HepG2 (cell line): Measurements from ENCODE around the gene PPHLN1. TPM values are rescaled to one million over a fixed set of nuclear protein-coding genes. Genes with fewer than 3 reads are reported as not detected.
A peak's percentile ranks its signal among the peaks of the same experiment; 100 is the strongest.
"Not testable (repeated sequence)": the region's sequence is repeated elsewhere in the genome, so short reads cannot be mapped to it uniquely, and the experiment has no call there.

ENCODE experiments used
- ATAC-seq: fragments of 200-7000 bp; cut with Tn5 transposase; 3 replicates; pipeline ENCODE4 v1.9.1; 2020; ENCODE audit warnings: mild to moderate bottlenecking, moderate library complexity
- BruUV-seq: library from RNA; stranded (reverse); fragments of 400-500 nt; replicated peaks from 2 replicates; lab custom pipeline; 2021; lab: Mats Ljungman, UMichigan
- CTCF ChIA-PET: fragments of 300-600 bp; formaldehyde crosslinking; extraction: SDS; loops from one replicate; lab custom pipeline; 2021; ENCODE audit warnings: low total read pairs, inconsistent platforms, low intra/inter-chr PET ratio; lab: Yijun Ruan, JAX
- POLR2A ChIA-PET: fragments of 350-600 bp; sonication (Branson Sonifier 250); formaldehyde crosslinking; loops from one replicate; lab custom pipeline; 2020; ENCODE audit warnings: antibody characterized with exemption, inconsistent platforms; lab: Yijun Ruan, JAX
- DNase-seq: peaks from one replicate; pipeline ENCODE4 v3.0.0-alpha.2; 2015; ENCODE audit warnings: low spot score
- FAIRE-seq: peaks from 3 replicates; lab custom pipeline; 2011; peaks lifted over from hg19 to GRCh38; lab: Jason Lieb, UNC
- H2AFZ ChIP-seq: one replicate; pipeline ENCODE4 v1.6.1; 2011; ENCODE audit warnings: low read length, inconsistent platforms
- H3K27ac ChIP-seq: fragments of 300-600 bp; 3 replicates; pipeline ENCODE4 v1.8.0; 2011; ENCODE audit warnings: mixed run types, mild to moderate bottlenecking, mixed read lengths, low read length, inconsistent platforms; ENCODE audit not compliant: insufficient read depth; ENCODE audit errors: extremely low read length
- H3K27me3 ChIP-seq, 2 experiments: fragments of 200-600 bp in 1 of 2; 2 replicates in 1 of 2; 3 replicates in 1 of 2; pipeline versions ENCODE4 v1.6.0 to v1.8.0; 2011; ENCODE audit warnings: low read length in 2 of 2, mild to moderate bottlenecking in 2 of 2, moderate library complexity in 2 of 2, inconsistent platforms in 1 of 2; ENCODE audit not compliant: insufficient read depth in 2 of 2, control insufficient read depth in 1 of 2
- H3K36me3 ChIP-seq, 2 experiments: fragments of 200-600 bp in 1 of 2; replicated peaks in 1 of 2; 2 replicates in 1 of 2; 3 replicates in 1 of 2; pipeline versions ENCODE4 v1.5.1 to v1.8.0; 2011; ENCODE audit warnings: low read length in 2 of 2, inconsistent platforms in 1 of 2; ENCODE audit not compliant: insufficient read depth in 2 of 2, control insufficient read depth in 1 of 2
- H3K4me1 ChIP-seq: 2 replicates; pipeline ENCODE4 v1.5.1; 2012; ENCODE audit warnings: low read length, inconsistent platforms; ENCODE audit not compliant: insufficient read depth
- H3K4me2 ChIP-seq: 2 replicates; pipeline ENCODE4 v1.6.0; 2011; ENCODE audit warnings: low read depth, low read length, inconsistent platforms
- H3K4me3 ChIP-seq, 3 experiments: fragments of 200-600 bp in 1 of 3; sonication (generic), shearing (Covaris generic) in 1 of 3; replicated peaks in 1 of 3; 2 replicates each; pipeline ENCODE4 v1.5.1; 2011 to 2016; ENCODE audit warnings: low read length in 3 of 3, inconsistent platforms in 2 of 3, low read depth in 2 of 3, mild to moderate bottlenecking in 2 of 3, control low read depth in 1 of 3, mixed read lengths in 1 of 3; ENCODE audit not compliant: insufficient read depth in 1 of 3
- H3K79me2 ChIP-seq: one replicate; pipeline ENCODE4 v1.6.1; 2011; ENCODE audit warnings: low read length, inconsistent platforms; ENCODE audit not compliant: insufficient read depth
- H3K9ac ChIP-seq: 2 replicates; pipeline ENCODE4 v1.6.0; 2011; ENCODE audit warnings: mild to moderate bottlenecking, low read depth, low read length, inconsistent platforms; ENCODE audit not compliant: insufficient read depth
- H3K9me3 ChIP-seq: 2 replicates; pipeline ENCODE4 v1.5.1; 2012; ENCODE audit warnings: mild to moderate bottlenecking, low read length
- H4K20me1 ChIP-seq: 2 replicates; pipeline ENCODE4 v1.6.0; 2011; ENCODE audit warnings: inconsistent platforms, mild to moderate bottlenecking, low read length, moderate library complexity; ENCODE audit not compliant: insufficient read depth
- LRRFIP1 ChIP-seq: sonication (generic); formaldehyde crosslinking; conservative IDR thresholded peaks from 2 replicates; pipeline ENCODE4 v1.4.0; 2020; ENCODE audit warnings: missing genetic modification reagents
- MAFF ChIP-seq: IDR thresholded peaks from 2 replicates; pipeline ENCODE4 v1.6.1; 2011; ENCODE audit warnings: low read depth, low read length, improper control_type of control experiment
- MAFK ChIP-seq, 2 experiments: IDR thresholded peaks in 1 of 2; conservative IDR thresholded peaks in 1 of 2; 2 replicates each; pipeline ENCODE4 v1.6.1; 2011; ENCODE audit warnings: improper control_type of control experiment in 2 of 2, low read length in 2 of 2
- WGBS: methylation state at CpG from one replicate; pipeline ENCODE4 v1.1.6; 2017; ENCODE audit warnings: low lambda C conversion rate; 5-methylcytosine and 5-hydroxymethylcytosine counted together
- in situ Hi-C: cut with HindIII; loops from 2 replicates; pipeline ENCODE4 v1.10.0; 2017; ENCODE audit warnings: low pct_unique_long_range_greater_than_20kb; ENCODE audit not compliant: extremely low pct_ligation_motif_present
- intact Hi-C: fragments of 100-400 bp; cut with micrococcal nuclease; formaldehyde crosslinking; loops from one replicate; pipeline ENCODE4 v1.10.0; 2022; ENCODE audit not compliant: unreplicated experiment
- polyA plus RNA-seq, 8 experiments: library from polyadenylated mRNA; depleted of rRNA in 3 of 8; stranded (reverse) in 7 of 8; unstranded in 1 of 8; fragments of >200 nt; fragmentation: Illumina TruSeq in 4 of 8; extraction: Trizol in 4 of 8; gene quantifications; 2 replicates each; pipeline versions ENCODE4 v1.2.1 to v1.2.3, GENCODE V29; 2011 to 2016; ENCODE audit warnings: low read depth in 4 of 8, missing spikeins in 1 of 8, mixed read lengths in 1 of 8; ENCODE audit not compliant: insufficient read depth in 1 of 8
- total RNA-seq, 5 experiments: library from RNA; depleted of rRNA; stranded (reverse); fragments of >200 nt; fragmentation: Illumina TruSeq; extraction: Trizol; gene quantifications; 2 replicates each; pipeline ENCODE4 v1.2.3, GENCODE V29; 2016; ENCODE audit warnings: low read depth in 1 of 5

Gene PPHLN1
- total and polyA plus RNA-seq, 2 of the 13 experiments (the other 11 are each of a cell fraction or from before 2014, with no cell fraction given) = 43.4 to 66.0 TPM

- H3K79me2 ChIP-seq, FAIRE-seq, H3K4me2 ChIP-seq, H3K4me3 ChIP-seq, CTCF ChIA-PET, H3K4me1 ChIP-seq, H4K20me1 ChIP-seq, H2AFZ ChIP-seq, ATAC-seq, H3K9me3 ChIP-seq, intact Hi-C loops, in situ Hi-C loops, H3K9ac ChIP-seq, H3K27ac ChIP-seq, POLR2A ChIA-PET, H3K27me3 ChIP-seq, BruUV-seq, DNase-seq: not testable (repeated sequence)
- WGBS = 98% methylated on average over 5 of the region's 5 CpGs
- H3K36me3 ChIP-seq = peaks cover 10 to 21% of the 10 kb centered on the region in 2 experiments; a peak in 4 of 5 replicates
Measured at GRCh38 chr12:42388086-42388485, 62.1 kb downstream of the PPHLN1 start.

GRCh38 chr12:42394429-42394828 is 68.5 kb downstream of the PPHLN1 start:
- H3K36me3 ChIP-seq = peaks cover 2 to 29% of the 10 kb centered on the region in 2 experiments; a peak in 3 of 5 replicates
- no peak overlapping the region for H3K4me2 ChIP-seq
- TF ChIP-seq MAFF = peak; percentile 33; the same call in 1 of the 2 replicates
- TF ChIP-seq MAFK (conservative IDR thresholded peaks at IDR 0.05 in 1 of 2, IDR thresholded peaks at IDR 0.05 in 1 of 2; ENCODE audit: low read length in 2 of 2) = peak in 1 of 2 experiments; percentile 50; a peak in 2 of 4 replicates
- TF ChIP-seq LRRFIP1 = no peak
- no peaks in the 10 kb centered on the region for H4K20me1 ChIP-seq
- POLR2A ChIA-PET = no interaction called here
- no peak for FAIRE-seq
- H3K27me3 ChIP-seq = no peaks in the 10 kb centered on the region
- in situ Hi-C loops (no loop called here), intact Hi-C loops (no loop called here)
- H3K4me3 ChIP-seq = no peak overlapping the region
- no peak overlapping the region for H3K27ac ChIP-seq
- CTCF ChIA-PET = no interaction called here
- H3K9me3 ChIP-seq = no peaks in the 10 kb centered on the region
- ATAC-seq = no peak
- H2AFZ ChIP-seq = no peak overlapping the region
- no peaks in the 10 kb centered on the region for H3K4me1 ChIP-seq
- no peak overlapping the region for H3K9ac ChIP-seq
- no peaks in the 10 kb centered on the region for H3K79me2 ChIP-seq
- no peak for DNase-seq
- no TSS peak for BruUV-seq
- 97% methylated on average over 2 of the region's 2 CpGs for whole genome bisulfite sequencing
